Esophagus muscularis mucosa (tissue), 4 donors: ENCODE results near the gene TEX48. TPM values are rescaled to one million over a fixed set of nuclear protein-coding genes. Genes with fewer than 3 reads are reported as not detected.

Experiments used
- DNase-seq: peaks from one replicate; pipeline ENCODE4 v3.0.0-alpha.2; 2017; ENCODE audit errors: extremely low spot score
- H3K27ac ChIP-seq, 4 donors: fragments of 200-600 bp; sonication (generic); replicated peaks in 1 of 4; 1 replicate in 3 of 4; 2 replicates in 1 of 4; pipeline ENCODE4 v1.5.1; 2016 to 2019; ENCODE audit warnings: mild to moderate bottlenecking in 1 of 4
- H3K27me3 ChIP-seq, 4 donors: fragments of 200-600 bp; sonication (generic); one replicate each; pipeline versions ENCODE4 v1.5.1 to v1.6.0; 2016 to 2019
- H3K36me3 ChIP-seq, 4 donors: fragments of 200-600 bp; sonication (generic); one replicate each; pipeline ENCODE4 v1.5.1; 2016 to 2019
- H3K4me1 ChIP-seq, 4 donors: fragments of 200-600 bp; sonication (generic); one replicate each; pipeline ENCODE4 v1.5.1; 2016 to 2019
- H3K4me3 ChIP-seq, 4 donors: fragments of 200-600 bp; sonication (generic); 1 replicate in 2 of 4; 2 replicates in 2 of 4; pipeline ENCODE4 v1.5.1; 2016 to 2019; ENCODE audit warnings: mild to moderate bottlenecking in 4 of 4, moderate library complexity in 1 of 4
- H3K9me3 ChIP-seq, 4 donors: fragments of 200-600 bp; sonication (generic); 1 replicate in 3 of 4; 2 replicates in 1 of 4; pipeline ENCODE4 v1.5.1; 2016 to 2019
- EP300 ChIP-seq: sonication (generic); formaldehyde crosslinking; IDR thresholded peaks from one replicate; pipeline ENCODE4 v1.6.1; 2017; ENCODE audit warnings: antibody characterized with exemption
- POLR2A ChIP-seq: fragments of 450-650 bp; IDR thresholded peaks from one replicate; pipeline ENCODE4 v1.6.1; 2017; ENCODE audit warnings: antibody characterized with exemption, moderate library complexity, mild to moderate bottlenecking, low read depth
- POLR2AphosphoS5 ChIP-seq, 2 donors: sonication (generic); formaldehyde crosslinking; IDR thresholded peaks; one replicate each; pipeline ENCODE4 v1.6.1; 2017; ENCODE audit warnings: antibody characterized with exemption in 2 of 2
- WGBS: methylation state at CpG from one replicate; pipeline ENCODE4 v1.1.5; 2018; 5-methylcytosine and 5-hydroxymethylcytosine counted together
- intact Hi-C: fragments of 100-400 bp; cut with DNase I; formaldehyde crosslinking; loops from one replicate; pipeline ENCODE4 v1.15.1; 2023
- total RNA-seq, 4 donors: library from RNA; depleted of rRNA; stranded (reverse); fragments of >200 nt; gene quantifications; one replicate each; pipeline versions ENCODE4 v1.1.0 to v1.2.1, GENCODE V29; 2016
- TF ChIP-seq, protein P1 (sequence below), 3 experiments: fragments of 200-600 bp in 2 of 3; fragments of 450-650 bp in 1 of 3; sonication (generic) in 2 of 3; IDR thresholded peaks; one replicate each; pipeline ENCODE4 v1.5.1; 2017 to 2019; ENCODE audit warnings: antibody characterized with exemption in 3 of 3, mild to moderate bottlenecking in 2 of 3, moderate library complexity in 1 of 3

The TEX48 gene
- total RNA-seq, 4 donors from 2014 or later, result not detected

DNA sequence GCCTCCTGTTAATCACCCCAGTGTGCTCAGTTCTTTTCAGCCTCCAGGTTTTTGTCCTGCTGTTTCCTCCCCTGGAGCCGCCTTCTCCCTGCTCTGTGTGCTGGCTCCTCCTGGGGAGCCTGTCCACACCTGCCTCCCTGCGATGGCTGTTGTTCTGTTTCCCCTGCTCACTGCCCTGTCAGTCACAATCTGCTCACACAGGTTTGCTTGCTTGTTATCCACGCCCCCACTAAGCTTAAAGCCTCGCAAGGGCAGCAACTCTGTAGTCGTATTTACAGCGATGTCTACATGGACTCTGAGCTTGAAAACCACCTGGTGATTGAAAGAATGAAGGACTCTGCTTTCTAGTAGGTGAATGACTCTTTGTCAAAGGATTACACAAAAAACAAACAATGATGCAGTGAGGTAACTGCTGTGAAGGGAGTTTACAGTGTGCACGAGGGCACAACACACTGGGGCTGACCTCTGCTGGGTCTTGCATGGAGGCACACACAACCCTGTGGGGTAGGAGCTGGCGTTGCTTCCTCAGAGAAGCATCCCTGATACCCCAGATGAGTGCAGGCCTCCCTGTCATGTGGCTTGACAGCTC lies 39.6 kb upstream of the TEX48 start:
- Histone ChIP-seq H3K9me3 (no peaks in the 10 kb centered on the region), H3K27ac (no peak overlapping the region), H3K27me3 (peaks cover 0 to 14% (median 0%) of the 10 kb centered on the region in 4 donors), H3K4me3 (no peak overlapping the region), H3K4me1 (no peaks in the 10 kb centered on the region), H3K36me3 (no peaks in the 10 kb centered on the region)
- intact Hi-C loops, result no loop called here
- TF ChIP-seq POLR2A, result no peak
- TF ChIP-seq EP300, result no peak
- no peak for TF ChIP-seq POLR2AphosphoS5 (IDR thresholded peaks at IDR 0.05)
- TF ChIP-seq, protein P1, sequence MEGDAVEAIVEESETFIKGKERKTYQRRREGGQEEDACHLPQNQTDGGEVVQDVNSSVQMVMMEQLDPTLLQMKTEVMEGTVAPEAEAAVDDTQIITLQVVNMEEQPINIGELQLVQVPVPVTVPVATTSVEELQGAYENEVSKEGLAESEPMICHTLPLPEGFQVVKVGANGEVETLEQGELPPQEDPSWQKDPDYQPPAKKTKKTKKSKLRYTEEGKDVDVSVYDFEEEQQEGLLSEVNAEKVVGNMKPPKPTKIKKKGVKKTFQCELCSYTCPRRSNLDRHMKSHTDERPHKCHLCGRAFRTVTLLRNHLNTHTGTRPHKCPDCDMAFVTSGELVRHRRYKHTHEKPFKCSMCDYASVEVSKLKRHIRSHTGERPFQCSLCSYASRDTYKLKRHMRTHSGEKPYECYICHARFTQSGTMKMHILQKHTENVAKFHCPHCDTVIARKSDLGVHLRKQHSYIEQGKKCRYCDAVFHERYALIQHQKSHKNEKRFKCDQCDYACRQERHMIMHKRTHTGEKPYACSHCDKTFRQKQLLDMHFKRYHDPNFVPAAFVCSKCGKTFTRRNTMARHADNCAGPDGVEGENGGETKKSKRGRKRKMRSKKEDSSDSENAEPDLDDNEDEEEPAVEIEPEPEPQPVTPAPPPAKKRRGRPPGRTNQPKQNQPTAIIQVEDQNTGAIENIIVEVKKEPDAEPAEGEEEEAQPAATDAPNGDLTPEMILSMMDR (IDR thresholded peaks at IDR 0.05), result no peak
- WGBS, result 63% methylated on average over 8 of the region's 8 CpGs
- no peak for DNase-seq

DNA sequence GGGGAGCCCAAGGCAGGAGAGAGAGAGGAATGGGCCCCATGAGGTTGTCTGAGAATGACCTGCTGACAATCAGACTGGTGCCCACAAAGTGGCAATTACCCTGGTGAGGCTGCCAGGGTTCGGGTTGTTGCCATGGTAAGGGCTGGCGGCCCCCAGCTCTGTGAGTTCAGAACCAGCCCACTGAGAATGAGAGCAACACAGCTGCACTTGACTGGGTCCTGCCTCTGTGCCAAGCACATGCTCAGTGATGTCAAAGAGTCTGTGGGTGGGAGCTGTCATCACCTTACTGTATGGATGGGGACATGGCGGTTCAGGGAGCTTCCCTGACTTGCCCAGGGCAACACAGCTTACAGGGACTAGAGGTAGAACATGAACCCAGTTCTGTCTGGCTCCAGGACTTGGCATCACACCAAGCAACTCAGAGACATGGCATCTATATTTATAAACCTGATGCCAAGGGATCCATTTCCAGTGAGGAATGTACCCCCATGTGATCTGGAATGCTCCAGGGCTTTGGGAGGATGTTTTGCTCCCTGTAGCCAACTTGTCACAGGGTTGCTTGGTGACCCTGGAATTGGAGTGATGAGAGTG lies 38.2 kb upstream of the TEX48 start:
- Histone ChIP-seq H3K27me3 (peaks cover 0 to 14% (median 0%) of the 10 kb centered on the region in 4 donors), H3K36me3 (no peaks in the 10 kb centered on the region), H3K27ac (no peak overlapping the region), H3K9me3 (peaks cover 0 to 5% (median 0%) of the 10 kb centered on the region in 4 donors), H3K4me1 (no peaks in the 10 kb centered on the region), H3K4me3 (no peak overlapping the region)
- intact Hi-C loops, result no loop called here
- no peak for DNase-seq
- 100% methylated on average over 2 of the region's 3 CpGs for WGBS
- TF ChIP-seq POLR2A, result no peak

DNA sequence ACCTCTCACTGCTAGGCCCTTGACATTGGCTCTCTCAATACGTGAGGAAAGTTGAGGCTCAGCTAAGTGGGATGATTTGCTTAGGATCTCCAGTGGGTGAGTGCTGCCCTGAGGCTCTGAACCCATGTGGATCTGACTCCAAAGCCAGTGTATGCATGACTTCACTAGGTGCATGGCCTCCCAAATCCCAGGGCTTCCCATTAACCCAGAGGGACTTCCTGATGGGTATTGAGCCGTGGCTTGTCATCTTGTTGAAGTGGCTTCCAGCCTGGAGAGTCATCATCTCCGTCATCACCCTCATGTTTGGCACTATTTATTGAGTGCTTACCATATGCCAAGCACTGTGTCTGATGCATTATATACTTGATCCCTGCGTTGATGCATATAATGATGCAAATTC lies 37.3 kb upstream of the TEX48 start:
- 90% methylated on average over 4 of the region's 4 CpGs for WGBS
- Histone ChIP-seq H3K27me3 (peaks cover 0 to 14% (median 0%) of the 10 kb centered on the region in 4 donors), H3K4me3 (no peak overlapping the region)

DNA sequence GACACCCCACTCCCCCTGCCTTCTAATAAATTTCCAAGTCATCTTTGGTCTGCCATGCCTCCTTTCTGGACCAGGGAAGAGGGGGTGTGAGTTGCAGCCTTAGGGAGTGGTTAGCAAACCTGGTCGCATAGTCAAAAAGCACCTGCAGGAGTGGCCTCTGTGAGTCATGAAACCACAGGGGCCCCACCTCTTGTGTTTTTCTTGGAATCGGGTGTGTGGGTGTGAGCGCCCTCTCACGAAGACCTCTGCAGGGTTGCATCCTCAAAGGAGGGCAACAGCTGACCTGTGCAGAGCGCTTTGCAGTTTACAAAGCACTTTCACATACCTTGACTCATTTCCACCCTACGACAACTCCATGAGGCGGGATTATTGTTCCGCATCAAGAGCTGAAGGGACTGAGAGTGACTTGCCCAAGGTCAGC lies 36.8 kb upstream of the TEX48 start:
- H3K27ac ChIP-seq, result no peak overlapping the region
- no peaks in the 10 kb centered on the region for H3K36me3 ChIP-seq
- no peaks in the 10 kb centered on the region for H3K4me1 ChIP-seq
- no peak for DNase-seq
- peaks cover 0 to 5% (median 0%) of the 10 kb centered on the region in 4 donors for H3K9me3 ChIP-seq
- intact Hi-C loops, result no loop called here
- WGBS, result 87% methylated on average over 8 of the region's 8 CpGs
- H3K27me3 ChIP-seq, result peaks cover 0 to 14% (median 0%) of the 10 kb centered on the region in 4 donors
- no peak overlapping the region for H3K4me3 ChIP-seq
- no peak for TF ChIP-seq POLR2AphosphoS5 (IDR thresholded peaks at IDR 0.05)
- TF ChIP-seq, protein P1 (IDR thresholded peaks at IDR 0.05), result no peak
- no peak for TF ChIP-seq EP300
- TF ChIP-seq POLR2A, result no peak

More for the DNA sequence above, 37.3 kb upstream of the TEX48 start:
- intact Hi-C loops, result no loop called here
- H3K36me3 ChIP-seq, result no peaks in the 10 kb centered on the region
- peaks cover 0 to 5% (median 0%) of the 10 kb centered on the region in 4 donors for H3K9me3 ChIP-seq
- DNase-seq, result no peak
- TF ChIP-seq, protein P1 (IDR thresholded peaks at IDR 0.05), result no peak
- TF ChIP-seq POLR2AphosphoS5 (IDR thresholded peaks at IDR 0.05) (no peak), EP300 (no peak), POLR2A (no peak)
- H3K27ac ChIP-seq, result no peak overlapping the region
- no peaks in the 10 kb centered on the region for H3K4me1 ChIP-seq

DNA sequence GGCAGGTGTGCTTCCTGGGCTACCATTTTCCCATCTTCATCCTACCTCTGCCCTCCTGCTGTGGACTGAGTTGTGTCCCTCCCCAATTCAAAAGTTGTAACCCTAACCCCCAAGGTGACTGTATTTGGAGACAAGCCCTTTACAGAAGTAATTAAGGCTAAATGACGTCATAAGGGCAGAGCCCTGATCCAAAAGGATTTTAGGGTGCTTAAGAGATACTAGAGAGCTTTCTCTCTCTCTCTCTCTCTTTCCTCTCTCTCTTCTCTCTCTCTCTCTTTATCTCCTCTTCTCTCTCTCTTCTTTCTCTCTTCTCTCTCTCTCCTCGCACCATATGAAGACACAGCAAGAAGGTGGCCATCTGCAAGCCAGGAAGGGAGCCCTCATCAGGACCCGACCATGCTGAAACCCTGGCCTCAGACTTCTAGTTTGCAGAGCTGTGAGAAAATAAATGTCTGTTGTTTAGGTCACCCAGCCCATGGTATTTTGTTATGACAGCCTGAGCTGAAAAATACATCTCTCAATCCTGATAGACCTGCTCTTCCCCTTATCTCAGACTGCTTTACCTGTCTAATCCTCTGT lies 36.0 kb upstream of the TEX48 start:
- 87% methylated on average over 3 of the region's 3 CpGs for WGBS
- H3K4me1 ChIP-seq, result no peaks in the 10 kb centered on the region
- TF ChIP-seq EP300, result no peak
- TF ChIP-seq, protein P1 (IDR thresholded peaks at IDR 0.05), result no peak
- TF ChIP-seq POLR2AphosphoS5 (IDR thresholded peaks at IDR 0.05), result no peak
- TF ChIP-seq POLR2A, result no peak
- H3K27ac ChIP-seq, result no peak overlapping the region
- no peak for DNase-seq
- no peaks in the 10 kb centered on the region for H3K36me3 ChIP-seq
- H3K9me3 ChIP-seq, result peaks cover 0 to 5% (median 0%) of the 10 kb centered on the region in 4 donors
- peaks cover 0 to 14% (median 0%) of the 10 kb centered on the region in 4 donors for H3K27me3 ChIP-seq
- intact Hi-C loops, result no loop called here
- no peak overlapping the region for H3K4me3 ChIP-seq
